Tibial nerve (tissue), 4 donors: ENCODE results near the gene ELFN1.

Experiments used
- CTCF ChIP-seq, 5 experiments: fragments of 200-600 bp in 3 of 5; fragments of 450-650 bp in 2 of 5; sonication (generic) in 3 of 5; IDR thresholded peaks; one replicate each; pipeline ENCODE4 v1.5.1; 2016 to 2019; ENCODE audit warnings: antibody characterized with exemption in 5 of 5, mild to moderate bottlenecking in 3 of 5, moderate library complexity in 2 of 5
- EP300 ChIP-seq, 2 donors: sonication (generic); formaldehyde crosslinking; IDR thresholded peaks; one replicate each; pipeline ENCODE4 v1.6.1; 2017; ENCODE audit warnings: antibody characterized with exemption in 2 of 2, mild to moderate bottlenecking in 1 of 2
- POLR2A ChIP-seq, 2 donors: fragments of 450-650 bp; IDR thresholded peaks; one replicate each; pipeline ENCODE4 v1.6.1; 2017; ENCODE audit warnings: antibody characterized with exemption in 2 of 2, mild to moderate bottlenecking in 2 of 2, moderate library complexity in 2 of 2

GRCh38 chr7:1757601-1758000 is 87.5 kb downstream of the ELFN1 start:
- TF ChIP-seq POLR2A (IDR thresholded peaks at IDR 0.05): no peak
- TF ChIP-seq CTCF (IDR thresholded peaks at IDR 0.05): no peak
- TF ChIP-seq EP300 (IDR thresholded peaks at IDR 0.05): no peak
